Measurements from ENCODE around the gene CD109. TPM values are rescaled to one million over a fixed set of nuclear protein-coding genes. Genes with fewer than 3 reads are reported as not detected.

Gene CD109
- total and polyA plus RNA-seq, 2 of the 4 experiments (the other 2 are of a cell fraction): 3.6 to 5.0 TPM

GRCh38 chr6:73690056-73690455, 5.9 kb upstream of the CD109 start:
- no CpG with 5 or more reads among the region's 5 CpGs for WGBS, 2 experiments (ENCODE audit: extremely low coverage in 2 of 2, insufficient read length in 1 of 2)
- CTCF ChIA-PET: no interaction called here
- no peak for ATAC-seq (ENCODE audit: low read depth)

More at GRCh38 chr6:73690056-73690455, 5.9 kb upstream of the CD109 start:
- DNase-seq: no peak
- Histone ChIP-seq H2AFZ (replicated peaks; ENCODE audit: low read length, poor library complexity) (no peak overlapping the region), H3K9me3 (ENCODE audit: control insufficient read depth, insufficient read depth, low read length) (no peaks in the 10 kb centered on the region), H2BK5ac (ENCODE audit: low read depth, low read length, poor library complexity, severe bottlenecking) (no peak overlapping the region), H3K4me3 (ENCODE audit: insufficient read depth, low read depth, low read length) (no peak overlapping the region), H3K4me1 (ENCODE audit: control insufficient read depth, insufficient read depth, low read length) (peaks cover 4% of the 10 kb centered on the region), H2AK9ac (replicated peaks; ENCODE audit: low read depth, low read length, poor library complexity) (no peak overlapping the region), H4K91ac (ENCODE audit: insufficient read depth, low read depth, low read length) (no peak overlapping the region), H2AK5ac (ENCODE audit: low read depth, low read length) (no peak overlapping the region), H3K4ac (ENCODE audit: low read depth, low read length) (no peak overlapping the region), H3K18ac (ENCODE audit: low read depth, low read length) (no peak overlapping the region), H2BK120ac (ENCODE audit: low read depth, low read length) (no peak overlapping the region), H3K27me3 (ENCODE audit: control insufficient read depth, insufficient read depth, low read length) (peaks cover 2% of the 10 kb centered on the region; the same call in 1 of the 2 replicates), H3K56ac (ENCODE audit: extremely low read depth, insufficient read depth, low read length) (no peak overlapping the region), H2BK15ac (ENCODE audit: low read depth, low read length) (no peak overlapping the region), H3K79me1 (ENCODE audit: low read depth in 1 of 2, low read length in 2 of 2) (peaks cover 0 to 6% of the 10 kb centered on the region in 2 experiments; a peak in 2 of 4 replicates), H4K20me1 (ENCODE audit: insufficient read depth, low read length) (no peaks in the 10 kb centered on the region), H3K9me1 (ENCODE audit: insufficient read depth, low read length) (peaks cover 10% of the 10 kb centered on the region), H4K5ac (ENCODE audit: low read depth, low read length) (no peak overlapping the region), H3K27ac (ENCODE audit: insufficient read depth, low read length) (no peak overlapping the region), H3K23ac (ENCODE audit: low read depth, low read length) (no peak overlapping the region), H3K36me3 (ENCODE audit: control insufficient read depth, insufficient read depth, low read length) (no peaks in the 10 kb centered on the region), H4K8ac (ENCODE audit: low read depth in 2 of 2, low read length in 2 of 2) (no peak overlapping the region), H3K4me2 (ENCODE audit: low read depth, low read length) (no peak overlapping the region), H3K9ac (ENCODE audit: low read depth, low read length) (no peak overlapping the region), H2BK20ac (ENCODE audit: low read depth, low read length) (no peak overlapping the region), H3K14ac (replicated peaks; ENCODE audit: low read depth, low read length) (no peak overlapping the region)
- no TSS peak for BruUV-seq (replicated peaks)
- in situ Hi-C loops (cut with MboI; ENCODE audit: low sequenced_read_pairs) (no loop called here), dilution Hi-C loops (cut with HindIII; ENCODE audit: low sequenced_read_pairs, unreplicated experiment) (no loop called here), intact Hi-C loops (cut with micrococcal nuclease) (no loop called here)
- TF ChIP-seq BHLHE40 (IDR thresholded peaks at IDR 0.05; ENCODE audit: low read depth, low read length): no peak
- no peak for TF ChIP-seq ELK1 (IDR thresholded peaks at IDR 0.05; ENCODE audit: borderline replicate concordance, low read depth, low read length)
- no peak for TF ChIP-seq RCOR1 (IDR thresholded peaks at IDR 0.05; ENCODE audit: insufficient replicate concordance, low read length)
- POLR2A ChIA-PET (ENCODE audit: unreplicated experiment): no interaction called here

All from IMR-90 (cell line).